HG02970 (cell line): ENCODE data around the gene SNAI3.
A peak's percentile ranks its signal among the peaks of the same experiment; 100 is the strongest.

Experiments used
- ATAC-seq: cut with Tn5 transposase; IDR thresholded peaks from one replicate; pipeline ENCODE4 v1.9.1; 2021; ENCODE audit warnings: mild to moderate bottlenecking, moderate library complexity, moderate number of reproducible peaks; ENCODE audit not compliant: unreplicated experiment, low FRiP score

Gene SNAI3

GRCh38 chr16:88693420-88694177 is 7.3 kb upstream of the SNAI3 start:
- ATAC-seq: no peak

- ATAC-seq: no peak
These were observed 6.6 kb upstream of the SNAI3 start for GRCh38 chr16:88692861-88693260.

GRCh38 chr16:88691924-88692560 is 5.7 kb upstream of the SNAI3 start:
- ATAC-seq: no peak

- no peak for ATAC-seq
These were observed 5.0 kb upstream of the SNAI3 start for GRCh38 chr16:88691129-88691813.

GRCh38 chr16:88690341-88691128 is 4.2 kb upstream of the SNAI3 start:
- ATAC-seq: no peak

GRCh38 chr16:88688013-88688778 is 1.9 kb upstream of the SNAI3 start:
- ATAC-seq: no peak

- ATAC-seq: no peak
These were observed 1.3 kb upstream of the SNAI3 start for GRCh38 chr16:88687676-88688012.

GRCh38 chr16:88687254-88687576 is 908 bp upstream of the SNAI3 start:
- no peak for ATAC-seq

GRCh38 chr16:88686062-88686438 is 257 bp downstream of the SNAI3 start:
- peak; percentile 12 for ATAC-seq

GRCh38 chr16:88685156-88686061 is 898 bp downstream of the SNAI3 start:
- ATAC-seq: no peak

- no peak for ATAC-seq
These were observed 1.6 kb downstream of the SNAI3 start for GRCh38 chr16:88684569-88685155.

GRCh38 chr16:88681709-88682451 is 4.4 kb downstream of the SNAI3 start:
- ATAC-seq: peak; percentile 45

GRCh38 chr16:88681084-88681680 is 5.1 kb downstream of the SNAI3 start:
- peak; percentile 6 for ATAC-seq

- ATAC-seq: no peak
These were observed 5.7 kb downstream of the SNAI3 start for GRCh38 chr16:88680554-88681083.

GRCh38 chr16:88678224-88678979 is 7.9 kb downstream of the SNAI3 start:
- no peak for ATAC-seq

GRCh38 chr16:88677721-88678120 is 8.6 kb downstream of the SNAI3 start:
- ATAC-seq: no peak
